GM23338 (cell line): ENCODE results near the gene SPINK2. TPM values are rescaled to one million over a fixed set of nuclear protein-coding genes. Genes with fewer than 3 reads are reported as not detected.

ENCODE experiments used
- ATAC-seq: fragments of 200-7000 bp; cut with Tn5 transposase; 3 replicates; pipeline ENCODE4 v1.9.1; 2020
- DNase-seq: peaks from one replicate; pipeline ENCODE4 v3.0.0-alpha.2; 2015; ENCODE audit warnings: low spot score
- H2AFZ ChIP-seq: fragments of 200-600 bp; sonication (generic); 2 replicates; pipeline ENCODE4 v1.8.0; 2016; ENCODE audit warnings: antibody characterized with exemption, mild to moderate bottlenecking, moderate library complexity
- H3F3A ChIP-seq: fragments of 200-600 bp; sonication (generic); replicated peaks from 2 replicates; pipeline ENCODE4 v1.8.0; 2017; ENCODE audit warnings: antibody characterized with exemption, mixed run types, low read depth
- H3K27ac ChIP-seq: fragments of 200-600 bp; sonication (generic); 2 replicates; pipeline ENCODE4 v1.6.1; 2016; ENCODE audit warnings: low read depth
- H3K27me3 ChIP-seq: fragments of 200-600 bp; sonication (generic); 2 replicates; pipeline ENCODE4 v1.8.0; 2016; ENCODE audit warnings: mild to moderate bottlenecking, mixed run types, moderate library complexity; ENCODE audit not compliant: insufficient read depth
- H3K36me3 ChIP-seq: fragments of 200-600 bp; sonication (generic); 2 replicates; pipeline ENCODE4 v1.8.0; 2016; ENCODE audit warnings: mild to moderate bottlenecking; ENCODE audit not compliant: insufficient read depth
- H3K4me1 ChIP-seq: fragments of 200-600 bp; sonication (generic); 2 replicates; pipeline ENCODE4 v1.8.0; 2016; ENCODE audit warnings: mild to moderate bottlenecking, moderate library complexity; ENCODE audit not compliant: insufficient read depth
- H3K4me2 ChIP-seq: fragments of 200-600 bp; sonication (generic); 2 replicates; pipeline ENCODE4 v1.7.1; 2017; ENCODE audit warnings: mixed run types
- H3K4me3 ChIP-seq: fragments of 200-600 bp; sonication (generic); 2 replicates; pipeline ENCODE4 v1.6.1; 2016; ENCODE audit warnings: mixed run types
- H3K79me2 ChIP-seq: fragments of 200-600 bp; sonication (generic); replicated peaks from 2 replicates; pipeline ENCODE4 v1.8.0; 2017; ENCODE audit warnings: mild to moderate bottlenecking; ENCODE audit not compliant: insufficient read depth
- H3K9me2 ChIP-seq: fragments of 200-600 bp; sonication (generic); 2 replicates; pipeline ENCODE4 v1.8.0; 2017; ENCODE audit not compliant: insufficient read depth
- H4K20me1 ChIP-seq: fragments of 200-600 bp; sonication (generic); replicated peaks from 2 replicates; pipeline ENCODE4 v1.8.0; 2017; ENCODE audit warnings: mild to moderate bottlenecking; ENCODE audit not compliant: insufficient read depth
- H3K27ac Mint-ChIP-seq: 2 replicates; pipeline ENCODE4 v1.8.0; 2020; ENCODE audit warnings: inconsistent platforms, mild to moderate bottlenecking, moderate library complexity, mixed read lengths
- H3K27me3 Mint-ChIP-seq: 3 replicates; pipeline ENCODE4 v1.8.0; 2022; ENCODE audit warnings: low read depth, mild to moderate bottlenecking, moderate library complexity, mixed read lengths, inconsistent platforms; ENCODE audit not compliant: insufficient read depth, poor library complexity
- H3K36me3 Mint-ChIP-seq: 3 replicates; pipeline ENCODE4 v1.8.0; 2021; ENCODE audit warnings: low read depth, mild to moderate bottlenecking, inconsistent platforms, moderate library complexity, mixed read lengths
- H3K4me1 Mint-ChIP-seq: 3 replicates; pipeline ENCODE4 v1.8.0; 2020; ENCODE audit warnings: mild to moderate bottlenecking, inconsistent platforms, mixed read lengths
- H3K4me3 Mint-ChIP-seq: 3 replicates; pipeline ENCODE4 v1.8.0; 2021; ENCODE audit warnings: moderate library complexity, mild to moderate bottlenecking, inconsistent platforms, mixed read lengths
- H3K9me3 Mint-ChIP-seq: 3 replicates; pipeline ENCODE4 v1.8.0; 2020; ENCODE audit warnings: moderate library complexity, mild to moderate bottlenecking, inconsistent platforms, mixed read lengths
- CREB1 ChIP-seq: fragments of 250-450 bp; sonication (Bioruptor Pico); IDR thresholded peaks from 2 replicates; pipeline ENCODE4 v1.5.0; 2020; ENCODE audit warnings: low read depth, mild to moderate bottlenecking, moderate library complexity
- ETS1 ChIP-seq: IDR thresholded peaks from 2 replicates; pipeline ENCODE4 v1.6.1; 2016; ENCODE audit warnings: antibody characterized with exemption
- EZH2 ChIP-seq: fragments of 200-600 bp; sonication (generic); IDR thresholded peaks from one replicate; pipeline ENCODE4 v1.8.0; 2017; ENCODE audit warnings: antibody characterized with exemption, mild to moderate bottlenecking, low read depth; ENCODE audit not compliant: unreplicated experiment
- EZH2phosphoT487 ChIP-seq: fragments of 200-600 bp; sonication (generic); IDR thresholded peaks from one replicate; pipeline ENCODE4 v1.8.1; 2018; ENCODE audit warnings: antibody characterized with exemption; ENCODE audit not compliant: unreplicated experiment
- JUNB ChIP-seq: IDR thresholded peaks from one replicate; pipeline ENCODE4 v1.6.1; 2016; ENCODE audit warnings: antibody characterized with exemption; ENCODE audit not compliant: unreplicated experiment
- NANOG ChIP-seq: IDR thresholded peaks from 2 replicates; pipeline ENCODE4 v1.6.1; 2016; ENCODE audit warnings: antibody characterized with exemption, borderline replicate concordance
- POLR2AphosphoS5 ChIP-seq: IDR thresholded peaks from 2 replicates; pipeline ENCODE4 v1.6.1; 2016; ENCODE audit warnings: antibody characterized with exemption, low read depth
- ZNF114 ChIP-seq: fragments of 250-450 bp; sonication (Bioruptor Pico); IDR thresholded peaks from 2 replicates; pipeline ENCODE4 v1.5.0; 2020; ENCODE audit warnings: mild to moderate bottlenecking, moderate library complexity
- ZNF331 ChIP-seq: fragments of 250-450 bp; sonication (Bioruptor Pico); IDR thresholded peaks from 2 replicates; pipeline ENCODE4 v1.5.0; 2020; ENCODE audit warnings: low read depth, mild to moderate bottlenecking, moderate library complexity
- polyA plus RNA-seq: library from polyadenylated mRNA; unstranded; fragments of >200 nt; fragmentation: Nextera tagmentation; extraction: Ambion mirVana; gene quantifications from 2 replicates; pipeline ENCODE4 v1.2.1, GENCODE V29; 2016
- total RNA-seq: library from RNA; depleted of rRNA; stranded (reverse); fragments of >200 nt; shearing (Covaris generic); gene quantifications from 2 replicates; pipeline ENCODE4 v1.2.3, GENCODE V29; 2014
- TF ChIP-seq, protein P1 (sequence below): IDR thresholded peaks from one replicate; pipeline ENCODE4 v1.6.1; 2018; ENCODE audit warnings: antibody characterized with exemption; ENCODE audit not compliant: unreplicated experiment

The SPINK2 gene
- total and polyA plus RNA-seq, 2 experiments from 2014 or later = 0.73 to 6.4 TPM

GRCh38 chr4:56860781-56861180, 39.3 kb upstream of the SPINK2 start:
- no peaks in the 10 kb centered on the region for H3K27me3 Mint-ChIP-seq

DNA sequence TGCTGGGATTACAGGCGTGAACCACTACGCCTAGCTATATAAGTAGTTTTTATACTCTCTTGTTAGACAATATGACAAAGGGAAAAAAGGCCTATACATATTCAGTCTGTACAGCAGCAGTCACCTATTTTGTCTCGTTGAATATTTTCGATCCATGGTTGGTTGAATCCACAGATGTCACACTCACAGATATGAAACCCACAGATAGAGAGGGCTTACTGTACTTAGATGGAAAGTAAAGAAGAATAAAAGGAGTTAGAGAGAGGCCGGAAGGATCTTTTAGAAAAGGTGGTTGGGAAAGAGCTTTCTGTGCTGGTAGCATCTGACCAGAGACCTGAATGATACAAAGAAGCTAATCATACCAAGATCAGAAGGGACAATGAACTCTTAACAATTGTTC, 38.3 kb upstream of the SPINK2 start:
- peaks cover 2% of the 10 kb centered on the region; the same call in 1 of the 3 replicates for H3K9me3 Mint-ChIP-seq
- peaks cover 2% of the 10 kb centered on the region; the same call in 2 of the 3 replicates for H3K4me1 Mint-ChIP-seq
- Histone ChIP-seq H3F3A (no peaks in the 10 kb centered on the region), H3K9me2 (no peaks in the 10 kb centered on the region), H3K4me1 (peaks cover 4% of the 10 kb centered on the region; the same call in 1 of the 2 replicates), H3K79me2 (no peaks in the 10 kb centered on the region), H3K27me3 (no peaks in the 10 kb centered on the region), H3K4me2 (no peak overlapping the region), H3K4me3 (no peak overlapping the region), H3K27ac (no peak overlapping the region), H2AFZ (no peak overlapping the region), H4K20me1 (no peaks in the 10 kb centered on the region), H3K36me3 (no peaks in the 10 kb centered on the region)
- TF ChIP-seq EZH2phosphoT487 = no peak
- no peak overlapping the region for H3K27ac Mint-ChIP-seq
- ATAC-seq = no peak
- no peaks in the 10 kb centered on the region for H3K27me3 Mint-ChIP-seq
- no peak overlapping the region for H3K4me3 Mint-ChIP-seq
- no peak for DNase-seq
- no peaks in the 10 kb centered on the region for H3K36me3 Mint-ChIP-seq

More at GRCh38 chr4:56860781-56861180, 39.3 kb upstream of the SPINK2 start:
- H3K36me3 Mint-ChIP-seq = no peaks in the 10 kb centered on the region
- H3K9me3 Mint-ChIP-seq = peaks cover 2% of the 10 kb centered on the region; the same call in 1 of the 3 replicates
- Histone ChIP-seq H3K36me3 (no peaks in the 10 kb centered on the region), H3K27me3 (no peaks in the 10 kb centered on the region), H3K4me3 (no peak overlapping the region), H3K9me2 (no peaks in the 10 kb centered on the region), H3F3A (no peaks in the 10 kb centered on the region), H4K20me1 (no peaks in the 10 kb centered on the region), H2AFZ (no peak overlapping the region), H3K4me1 (peaks cover 4% of the 10 kb centered on the region; the same call in 1 of the 2 replicates), H3K4me2 (no peak overlapping the region), H3K79me2 (no peaks in the 10 kb centered on the region), H3K27ac (no peak overlapping the region; the same call in 1 of the 2 replicates)
- no peak overlapping the region for H3K4me3 Mint-ChIP-seq
- no peak for ATAC-seq
- DNase-seq = no peak
- peaks cover 2% of the 10 kb centered on the region; the same call in 2 of the 3 replicates for H3K4me1 Mint-ChIP-seq
- no peak overlapping the region for H3K27ac Mint-ChIP-seq
- TF ChIP-seq EZH2phosphoT487 (no peak), ZNF114 (CRISPR knock-in tag) (no peak), CREB1 (CRISPR knock-in tag) (no peak), ZNF331 (no peak), ETS1 (no peak), JUNB (no peak), NANOG (no peak), POLR2AphosphoS5 (no peak), EZH2 (no peak)
- TF ChIP-seq, protein P1, sequence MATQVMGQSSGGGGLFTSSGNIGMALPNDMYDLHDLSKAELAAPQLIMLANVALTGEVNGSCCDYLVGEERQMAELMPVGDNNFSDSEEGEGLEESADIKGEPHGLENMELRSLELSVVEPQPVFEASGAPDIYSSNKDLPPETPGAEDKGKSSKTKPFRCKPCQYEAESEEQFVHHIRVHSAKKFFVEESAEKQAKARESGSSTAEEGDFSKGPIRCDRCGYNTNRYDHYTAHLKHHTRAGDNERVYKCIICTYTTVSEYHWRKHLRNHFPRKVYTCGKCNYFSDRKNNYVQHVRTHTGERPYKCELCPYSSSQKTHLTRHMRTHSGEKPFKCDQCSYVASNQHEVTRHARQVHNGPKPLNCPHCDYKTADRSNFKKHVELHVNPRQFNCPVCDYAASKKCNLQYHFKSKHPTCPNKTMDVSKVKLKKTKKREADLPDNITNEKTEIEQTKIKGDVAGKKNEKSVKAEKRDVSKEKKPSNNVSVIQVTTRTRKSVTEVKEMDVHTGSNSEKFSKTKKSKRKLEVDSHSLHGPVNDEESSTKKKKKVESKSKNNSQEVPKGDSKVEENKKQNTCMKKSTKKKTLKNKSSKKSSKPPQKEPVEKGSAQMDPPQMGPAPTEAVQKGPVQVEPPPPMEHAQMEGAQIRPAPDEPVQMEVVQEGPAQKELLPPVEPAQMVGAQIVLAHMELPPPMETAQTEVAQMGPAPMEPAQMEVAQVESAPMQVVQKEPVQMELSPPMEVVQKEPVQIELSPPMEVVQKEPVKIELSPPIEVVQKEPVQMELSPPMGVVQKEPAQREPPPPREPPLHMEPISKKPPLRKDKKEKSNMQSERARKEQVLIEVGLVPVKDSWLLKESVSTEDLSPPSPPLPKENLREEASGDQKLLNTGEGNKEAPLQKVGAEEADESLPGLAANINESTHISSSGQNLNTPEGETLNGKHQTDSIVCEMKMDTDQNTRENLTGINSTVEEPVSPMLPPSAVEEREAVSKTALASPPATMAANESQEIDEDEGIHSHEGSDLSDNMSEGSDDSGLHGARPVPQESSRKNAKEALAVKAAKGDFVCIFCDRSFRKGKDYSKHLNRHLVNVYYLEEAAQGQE = no peak
